Endothelial cell of umbilical vein (primary cell): Measurements from ENCODE around the gene ZP3. TPM values are rescaled to one million over a fixed set of nuclear protein-coding genes. Genes with fewer than 3 reads are reported as not detected.
"Not testable (repeated sequence)": the region's sequence is repeated elsewhere in the genome, so short reads cannot be mapped to it uniquely, and the experiment has no call there.

ENCODE experiments used
- BruUV-seq: library from RNA; stranded (reverse); fragments of 400-500 nt; replicated peaks from 2 replicates; lab custom pipeline; 2021; lab: Mats Ljungman, UMichigan
- CTCF ChIA-PET: fragments of 300-600, 350-600 bp; sonication (Branson Sonifier 250); formaldehyde crosslinking; loops from one replicate; lab custom pipeline; 2021; ENCODE audit warnings: antibody characterized with exemption, inconsistent platforms; lab: Charles Lee
- POLR2A ChIA-PET: fragments of 300-600, 350-600 bp; sonication (Branson Sonifier 250); formaldehyde crosslinking; loops from one replicate; lab custom pipeline; 2021; ENCODE audit warnings: antibody characterized with exemption, inconsistent platforms; lab: Charles Lee
- DNase-seq: peaks from one replicate; pipeline ENCODE4 v3.0.0-alpha.2; 2011; ENCODE audit warnings: low read depth, low spot score
- FAIRE-seq: peaks from 2 replicates; lab custom pipeline; 2011; peaks lifted over from hg19 to GRCh38; lab: Jason Lieb, UNC
- H2AFZ ChIP-seq: 2 replicates; pipeline ENCODE4 v1.6.0; 2012; ENCODE audit warnings: low read depth, low read length, control low read depth, inconsistent platforms
- H3K27ac ChIP-seq: 2 replicates; pipeline ENCODE4 v1.5.1; 2011; ENCODE audit warnings: low read depth, mild to moderate bottlenecking, control low read depth, low read length, moderate library complexity; ENCODE audit not compliant: insufficient read depth
- H3K27me3 ChIP-seq, 2 experiments: 2 replicates each; pipeline versions ENCODE4 v1.6.0 to v1.6.1; 2011; ENCODE audit warnings: low read length in 2 of 2, mixed read lengths in 1 of 2; ENCODE audit not compliant: control insufficient read depth in 2 of 2, insufficient read depth in 2 of 2
- H3K36me3 ChIP-seq, 2 experiments: 2 replicates in 1 of 2; 3 replicates in 1 of 2; pipeline ENCODE4 v1.5.1; 2011; ENCODE audit warnings: low read length in 2 of 2, mild to moderate bottlenecking in 1 of 2, moderate library complexity in 1 of 2; ENCODE audit not compliant: control insufficient read depth in 2 of 2, insufficient read depth in 2 of 2; ENCODE audit errors: extremely low read depth in 1 of 2
- H3K4me1 ChIP-seq: 3 replicates; pipeline ENCODE4 v1.5.1; 2011; ENCODE audit warnings: mild to moderate bottlenecking, low read length; ENCODE audit not compliant: control insufficient read depth, insufficient read depth; ENCODE audit errors: extremely low read depth
- H3K4me2 ChIP-seq: 2 replicates; pipeline ENCODE4 v1.6.1; 2011; ENCODE audit warnings: low read length, control low read depth, mixed read lengths; ENCODE audit not compliant: insufficient read depth
- H3K4me3 ChIP-seq, 3 experiments: fragments of 200-600 bp in 1 of 3; sonication (generic), shearing (Covaris generic) in 1 of 3; replicated peaks in 1 of 3; 2 replicates each; pipeline ENCODE4 v1.5.1; 2011 to 2016; ENCODE audit warnings: control low read depth in 3 of 3, low read length in 3 of 3, mild to moderate bottlenecking in 2 of 3, inconsistent platforms in 1 of 3, low read depth in 1 of 3, moderate library complexity in 1 of 3; ENCODE audit not compliant: insufficient read depth in 1 of 3
- H3K79me2 ChIP-seq: 2 replicates; pipeline ENCODE4 v1.6.0; 2012; ENCODE audit warnings: low read length, inconsistent platforms; ENCODE audit not compliant: control insufficient read depth, insufficient read depth
- H3K9ac ChIP-seq: replicated peaks from 2 replicates; pipeline ENCODE3; 2011; ENCODE audit warnings: low read length, control low read depth; ENCODE audit not compliant: insufficient read depth; ENCODE audit errors: extremely low read depth
- H3K9me1 ChIP-seq: replicated peaks from 3 replicates; pipeline ENCODE4 v1.6.0; 2011; ENCODE audit warnings: mild to moderate bottlenecking, low read length; ENCODE audit not compliant: control insufficient read depth, insufficient read depth; ENCODE audit errors: extremely low read depth
- H3K9me3 ChIP-seq: replicated peaks from 2 replicates; pipeline ENCODE4 v1.5.1; 2012; ENCODE audit warnings: low read length, inconsistent platforms; ENCODE audit not compliant: control insufficient read depth, insufficient read depth
- H4K20me1 ChIP-seq: replicated peaks from 2 replicates; pipeline ENCODE3; 2011; ENCODE audit warnings: mild to moderate bottlenecking, low read length; ENCODE audit not compliant: control insufficient read depth, insufficient read depth; ENCODE audit errors: extremely low read depth
- dilution Hi-C: fragments of 300-500 bp; cut with MboI; formaldehyde crosslinking; loops from one replicate; pipeline ENCODE4 v1.15.0; 2019; ENCODE audit warnings: low sequenced_read_pairs; ENCODE audit not compliant: extremely low pct_ligation_motif_present
- intact Hi-C: fragments of 100-400 bp; cut with micrococcal nuclease; formaldehyde crosslinking; loops from one replicate; pipeline ENCODE4 v1.10.0; 2022
- polyA plus RNA-seq, 4 experiments: library from polyadenylated mRNA; depleted of rRNA in 3 of 4; stranded (reverse) in 3 of 4; unstranded in 1 of 4; fragments of >200 nt; gene quantifications; 2 replicates each; pipeline versions ENCODE4 v1.2.1 to v1.2.3, GENCODE V29; 2011 to 2012; ENCODE audit warnings: missing spikeins in 1 of 4
- total RNA-seq: library from RNA; stranded (reverse); gene quantifications from 2 replicates; pipeline ENCODE4 v1.2.3, GENCODE V29; 2021

Gene ZP3
- total and polyA plus RNA-seq, 2 donors (not counting 3 experiments of a cell fraction or from before 2014, with no cell fraction given) = 3.0 to 4.0 TPM

- POLR2A ChIA-PET, H2AFZ ChIP-seq, H3K27me3 ChIP-seq, H3K4me1 ChIP-seq, H3K9ac ChIP-seq, CTCF ChIA-PET, dilution Hi-C loops, DNase-seq, H3K9me3 ChIP-seq, H3K36me3 ChIP-seq, H3K27ac ChIP-seq, H3K9me1 ChIP-seq, BruUV-seq, H3K4me3 ChIP-seq, H3K4me2 ChIP-seq, H3K79me2 ChIP-seq, intact Hi-C loops, H4K20me1 ChIP-seq: not testable (repeated sequence)
- peak; percentile 96 for FAIRE-seq
Observed at GRCh38 chr7:76441792-76442191, 17.0 kb downstream of the ZP3 start.

GRCh38 chr7:76442664-76443446, 18.1 kb downstream of the ZP3 start:
- FAIRE-seq, H3K4me3 ChIP-seq, intact Hi-C loops, H3K9me3 ChIP-seq, H3K9ac ChIP-seq, BruUV-seq, H3K4me1 ChIP-seq, H3K4me2 ChIP-seq, POLR2A ChIA-PET, H3K27me3 ChIP-seq, CTCF ChIA-PET, H3K36me3 ChIP-seq, H3K79me2 ChIP-seq, dilution Hi-C loops, DNase-seq, H2AFZ ChIP-seq, H4K20me1 ChIP-seq, H3K9me1 ChIP-seq, H3K27ac ChIP-seq: not testable (repeated sequence)

- H3K9me1 ChIP-seq, H3K27ac ChIP-seq, H3K79me2 ChIP-seq, POLR2A ChIA-PET, H3K4me3 ChIP-seq, H4K20me1 ChIP-seq, intact Hi-C loops, FAIRE-seq, H3K9ac ChIP-seq, DNase-seq, dilution Hi-C loops, H2AFZ ChIP-seq, BruUV-seq, H3K9me3 ChIP-seq, H3K36me3 ChIP-seq, H3K27me3 ChIP-seq, H3K4me1 ChIP-seq, H3K4me2 ChIP-seq, CTCF ChIA-PET: not testable (repeated sequence)
Observed at GRCh38 chr7:76443846-76444245, 19.1 kb downstream of the ZP3 start.

- POLR2A ChIA-PET, intact Hi-C loops, H3K9me1 ChIP-seq, H3K4me2 ChIP-seq, H3K4me1 ChIP-seq, CTCF ChIA-PET, H3K27me3 ChIP-seq, H3K4me3 ChIP-seq, H4K20me1 ChIP-seq, H3K9me3 ChIP-seq, BruUV-seq, dilution Hi-C loops, H3K79me2 ChIP-seq, H3K9ac ChIP-seq, H3K36me3 ChIP-seq: not testable (repeated sequence)
- DNase-seq = peak; percentile 67
- Histone ChIP-seq H2AFZ (peak overlapping the region; percentile 36), H3K27ac (peak overlapping the region; percentile 13)
- peak; percentile 100 for FAIRE-seq
Observed at GRCh38 chr7:76445577-76446008, 20.8 kb downstream of the ZP3 start.
